Activated CD4-positive, alpha-beta T cell treated with anti-CD3 and anti-CD28 coated beads for 36 hours (primary cell): ENCODE results near the gene NINJ1. TPM values are rescaled to one million over a fixed set of nuclear protein-coding genes. Genes with fewer than 3 reads are reported as not detected.
A peak's percentile ranks its signal among the peaks of the same experiment; 100 is the strongest.

Source experiments
- ATAC-seq: fragments of 200-7000 bp; cut with Tn5 transposase; one replicate; pipeline ENCODE4 v1.10.0; 2021; ENCODE audit warnings: mild to moderate bottlenecking, moderate library complexity
- CTCF ChIA-PET: fragments of 350-600 bp; sonication (Branson Sonifier 250); formaldehyde crosslinking; loops from one replicate; lab custom pipeline; 2021; ENCODE audit warnings: antibody characterized with exemption; lab: Charles Lee
- POLR2A ChIA-PET: fragments of 350-600 bp; sonication (Branson Sonifier 250); formaldehyde crosslinking; loops from one replicate; lab custom pipeline; 2021; ENCODE audit warnings: antibody characterized with exemption, inconsistent platforms; lab: Charles Lee
- DNase-seq: peaks from one replicate; pipeline ENCODE4 v3.0.0-alpha.2; 2020
- H3K27ac Mint-ChIP-seq: one replicate; pipeline ENCODE4 v1.8.0; 2021; ENCODE audit warnings: mixed read lengths
- H3K27me3 Mint-ChIP-seq: one replicate; pipeline ENCODE4 v1.8.0; 2021; ENCODE audit warnings: mixed read lengths
- H3K36me3 Mint-ChIP-seq: one replicate; pipeline ENCODE4 v1.8.0; 2021; ENCODE audit warnings: low read depth, mixed read lengths
- H3K4me1 Mint-ChIP-seq: one replicate; pipeline ENCODE4 v1.8.0; 2021; ENCODE audit warnings: mixed read lengths
- H3K4me3 Mint-ChIP-seq: one replicate; pipeline ENCODE4 v1.8.0; 2021; ENCODE audit warnings: mild to moderate bottlenecking, moderate library complexity, mixed read lengths
- H3K9me3 Mint-ChIP-seq: one replicate; pipeline ENCODE4 v1.8.0; 2021; ENCODE audit warnings: low read depth, mixed read lengths
- intact Hi-C, 2 experiments: fragments of 100-400 bp; cut with DNase I in 1 of 2; cut with micrococcal nuclease in 1 of 2; formaldehyde crosslinking; loops; one replicate each; pipeline versions ENCODE4 v1.14.2 to v1.15.1; 2022 to 2024; cut with DNase I, micrococcal nuclease
- total RNA-seq, 2 experiments: library from RNA; stranded (reverse); gene quantifications; one replicate each; pipeline ENCODE4 v1.2.3, GENCODE V29; 2021

The NINJ1 gene
- total RNA-seq, 2 experiments from 2014 or later = 77.4 to 108 TPM

GRCh38 chr9:93098236-93098946 lies 35.7 kb downstream of the NINJ1 start:
- Mint-ChIP-seq H3K36me3 (peaks cover 10% of the 10 kb centered on the region), H3K4me3 (peak overlapping the region; percentile 80), H3K4me1 (peaks cover 61% of the 10 kb centered on the region), H3K27me3 (no peaks in the 10 kb centered on the region), H3K9me3 (peaks cover 1% of the 10 kb centered on the region), H3K27ac (peak overlapping the region; percentile 77)
- ATAC-seq (peak; percentile 5), DNase-seq (peak; percentile 85)
- CTCF ChIA-PET = interaction anchor here (1.0 to 2.1 kb wide), 5 partner anchors 9 to 142 kb away, joined by 3 to 7 read pairs (median 5); no protein-coding TSS in a partner anchor
- POLR2A ChIA-PET = interaction anchor here (0.9 to 1.0 kb wide), 4 partner anchors 9 to 58 kb away, joined by 3 read pairs; no protein-coding TSS in a partner anchor
- intact Hi-C loops = loop anchor here (2.0 to 10.0 kb wide), 5 partner anchors 36 to 981 kb away; partner anchors contain the start of genes BICD2 (in 1 of the 2), IARS1 (in 1 of the 2), NINJ1 (in 1 of the 2) and SPTLC1 (in 1 of the 2)

- CTCF ChIA-PET = interaction anchor here (0.6 to 2.1 kb wide), 3 partner anchors 10 to 50 kb away, joined by 3 to 5 read pairs (median 4); no protein-coding TSS in a partner anchor
- H3K4me1 Mint-ChIP-seq = peaks cover 65% of the 10 kb centered on the region
- H3K27me3 Mint-ChIP-seq = no peaks in the 10 kb centered on the region
- ATAC-seq = no peak
- H3K27ac Mint-ChIP-seq = peak overlapping the region; percentile 77
- DNase-seq = peak; percentile 30
- intact Hi-C loops = loop anchor here (2.0 to 10.0 kb wide), 5 partner anchors 37 to 980 kb away; partner anchors contain the start of genes BICD2 (in 1 of the 2), IARS1 (in 1 of the 2), NINJ1 (in 1 of the 2) and SPTLC1 (in 1 of the 2)
- H3K4me3 Mint-ChIP-seq = peak overlapping the region; percentile 80
- peaks cover 10% of the 10 kb centered on the region for H3K36me3 Mint-ChIP-seq
- POLR2A ChIA-PET = interaction anchor here (1.0 to 1.7 kb wide), 3 partner anchors 10 to 33 kb away, joined by 3 to 7 read pairs (median 3); no protein-coding TSS in a partner anchor
- H3K9me3 Mint-ChIP-seq = peaks cover 1% of the 10 kb centered on the region
Measured at GRCh38 chr9:93097511-93098201, 36.4 kb downstream of the NINJ1 start.

- Mint-ChIP-seq H3K4me3 (peak overlapping the region; percentile 80), H3K9me3 (no peaks in the 10 kb centered on the region), H3K27ac (peak overlapping the region; percentile 77), H3K27me3 (no peaks in the 10 kb centered on the region), H3K36me3 (peaks cover 10% of the 10 kb centered on the region), H3K4me1 (peaks cover 67% of the 10 kb centered on the region)
- ATAC-seq = no peak
- DNase-seq = no peak
- ChIA-PET POLR2A (interaction anchor here (0.6 to 1.7 kb wide), 3 partner anchors 32 to 477 kb away, joined by 3 to 7 read pairs (median 3); no protein-coding TSS in a partner anchor), CTCF (interaction anchor here (0.7 to 2.1 kb wide), 2 partner anchors 12 kb away, joined by 3 to 5 read pairs; no protein-coding TSS in a partner anchor)
- intact Hi-C loops = loop anchor here (1.0 to 10.0 kb wide), 7 partner anchors 39 to 980 kb away; partner anchors contain the start of genes BICD2 (in 1 of the 2), FAM120AOS (in 1 of the 2), IARS1 (in 1 of the 2) and SPTLC1 (in 1 of the 2)
Measured at GRCh38 chr9:93096811-93097382, 37.2 kb downstream of the NINJ1 start.

DNA sequence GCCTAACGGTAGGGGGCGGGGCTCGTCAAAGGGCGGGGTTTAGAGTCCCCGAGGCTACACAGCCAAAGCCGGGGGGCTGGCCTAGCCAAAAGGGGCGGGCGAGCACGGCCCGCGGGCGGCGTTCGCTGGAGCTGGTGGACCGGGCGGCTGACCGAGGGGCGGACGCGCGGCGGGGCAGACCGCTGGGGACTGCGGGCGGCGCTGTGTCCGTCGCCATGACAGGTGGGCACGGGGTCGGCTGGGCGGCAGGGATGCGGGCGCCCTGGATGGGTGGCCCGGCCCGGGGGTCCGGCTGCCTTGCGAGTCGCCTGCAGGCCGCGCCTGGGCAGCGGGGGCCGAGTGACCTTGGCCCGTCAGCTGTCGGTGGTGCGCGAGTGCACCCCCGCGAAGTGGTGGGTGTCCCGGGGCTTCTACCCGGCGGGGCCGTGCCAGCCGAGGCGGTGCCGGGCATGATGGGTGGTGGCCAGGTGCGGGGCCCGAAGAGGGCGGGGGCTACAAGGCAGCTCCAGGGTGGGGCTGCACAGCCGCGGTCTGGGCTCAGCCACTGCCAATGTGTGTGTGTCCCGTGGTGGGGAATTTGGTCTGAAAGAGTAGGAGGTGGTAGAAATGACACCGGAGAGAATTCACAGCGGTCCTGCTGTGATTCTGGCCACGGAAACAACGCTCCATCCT lies 37.8 kb downstream of the NINJ1 start, which contains the start of gene CARD19:
TSS of gene CARD19 (plus strand) at position 87 of the 672 bp plus-strand sequence. CDS start at position 216, 129 bp downstream.
- Mint-ChIP-seq H3K27me3 (no peaks in the 10 kb centered on the region), H3K4me1 (peaks cover 71% of the 10 kb centered on the region), H3K36me3 (peaks cover 10% of the 10 kb centered on the region), H3K9me3 (peaks cover 1% of the 10 kb centered on the region), H3K4me3 (peak within 1 kb of the TSS; percentile 80), H3K27ac (peak within 1 kb of the TSS; percentile 98)
- DNase-seq (peak; percentile 67), ATAC-seq (no peak)
- intact Hi-C loops = loop anchor here (1.0 to 10.0 kb wide), 7 partner anchors 38 to 979 kb away; partner anchors contain the start of genes BICD2 (in 1 of the 2), FAM120AOS (in 1 of the 2), IARS1 (in 1 of the 2) and SPTLC1 (in 1 of the 2)
- POLR2A ChIA-PET = interaction anchor here (0.6 to 1.7 kb wide), 4 partner anchors 32 to 478 kb away, joined by 3 to 7 read pairs (median 5); no protein-coding TSS in a partner anchor
- CTCF ChIA-PET = interaction anchor here (0.6 to 2.1 kb wide), 4 partner anchors 12 to 110 kb away, joined by 3 to 5 read pairs (median 3); no protein-coding TSS in a partner anchor

GRCh38 chr9:93095205-93096130 lies 38.6 kb downstream of the NINJ1 start:
- POLR2A ChIA-PET = interaction anchor here (1.3 kb wide), 1 partner anchor 36 kb away, joined by 7 read pairs; no protein-coding TSS in a partner anchor
- intact Hi-C loops = loop anchor here (1.0 to 10.0 kb wide), 16 partner anchors 31 to 978 kb away; partner anchors contain the start of genes SUSD3 (in 2 of the 2), BICD2 (in 1 of the 2), FAM120A (in 1 of the 2) and FAM120AOS (in 1 of the 2)
- CTCF ChIA-PET = interaction anchor here (0.6 to 1.2 kb wide), 4 partner anchors 15 to 109 kb away, joined by 3 to 6 read pairs (median 3); no protein-coding TSS in a partner anchor
- Mint-ChIP-seq H3K27ac (peak overlapping the region; percentile 98), H3K9me3 (peaks cover 5% of the 10 kb centered on the region), H3K36me3 (peaks cover 13% of the 10 kb centered on the region), H3K4me1 (peaks cover 77% of the 10 kb centered on the region), H3K27me3 (no peaks in the 10 kb centered on the region), H3K4me3 (peak overlapping the region; percentile 80)
- ATAC-seq (peak; percentile 79), DNase-seq (peak; percentile 100)

GRCh38 chr9:93094658-93095204 lies 39.3 kb downstream of the NINJ1 start:
- peaks cover 78% of the 10 kb centered on the region for H3K4me1 Mint-ChIP-seq
- CTCF ChIA-PET = interaction anchor here (0.8 to 1.1 kb wide), 2 partner anchors 35 to 91 kb away, joined by 3 to 6 read pairs; no protein-coding TSS in a partner anchor
- DNase-seq (peak; percentile 51), ATAC-seq (no peak)
- peak overlapping the region; percentile 79 for H3K4me3 Mint-ChIP-seq
- POLR2A ChIA-PET = interaction anchor here (1.3 kb wide), 1 partner anchor 35 kb away, joined by 7 read pairs; no protein-coding TSS in a partner anchor
- intact Hi-C loops = loop anchor here (1.0 to 10.0 kb wide), 14 partner anchors 30 to 977 kb away; partner anchors contain the start of genes BICD2 (in 1 of the 2), FAM120A (in 1 of the 2), IARS1 (in 1 of the 2) and IPPK (in 1 of the 2)
- peaks cover 20% of the 10 kb centered on the region for H3K36me3 Mint-ChIP-seq
- H3K27ac Mint-ChIP-seq = peak overlapping the region; percentile 98
- peaks cover 9% of the 10 kb centered on the region for H3K9me3 Mint-ChIP-seq
- H3K27me3 Mint-ChIP-seq = no peaks in the 10 kb centered on the region

DNA sequence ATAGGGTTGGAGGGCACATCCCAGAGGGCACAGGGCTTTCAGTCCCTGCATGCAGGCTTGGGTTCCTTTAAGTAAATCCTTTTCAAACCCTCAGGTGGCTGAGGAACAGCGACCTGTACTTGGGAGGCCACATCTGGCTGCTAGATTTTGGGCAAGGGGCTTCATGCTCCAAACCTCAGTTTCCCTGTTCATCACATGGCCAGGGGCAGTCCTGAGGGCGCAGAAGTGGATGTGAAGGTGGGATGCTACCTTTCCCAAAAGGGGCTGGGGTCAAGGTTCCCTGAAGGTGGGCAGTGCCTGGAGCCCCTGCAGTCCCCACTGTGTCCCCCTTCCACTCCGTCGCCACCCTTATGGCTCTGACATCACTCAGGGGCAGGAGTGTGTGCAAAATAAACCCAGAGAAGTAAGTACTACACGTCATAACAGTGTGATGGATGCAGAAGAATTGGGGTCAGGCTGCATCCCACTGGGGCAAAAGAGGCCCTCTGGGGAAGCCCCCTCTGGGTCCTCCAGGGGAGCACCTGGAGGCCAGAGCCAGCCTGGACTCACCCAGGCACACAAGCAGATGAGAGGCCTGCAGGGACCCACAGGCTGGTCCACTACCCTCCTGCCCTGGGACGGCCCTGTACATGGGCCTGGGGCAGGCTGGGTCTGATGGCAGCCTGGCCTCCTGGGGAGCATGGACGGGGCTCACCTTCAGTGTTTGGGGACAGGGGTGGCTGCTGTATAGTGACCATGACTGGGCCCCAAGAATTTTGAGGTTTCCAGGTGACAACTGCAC lies 40.0 kb downstream of the NINJ1 start:
- ChIA-PET CTCF (interaction anchor here (0.8 to 1.1 kb wide), 2 partner anchors 35 to 90 kb away, joined by 3 to 6 read pairs; no protein-coding TSS in a partner anchor), POLR2A (interaction anchor here (0.5 kb wide), 1 partner anchor 33 kb away, joined by 9 read pairs; no protein-coding TSS in a partner anchor)
- Mint-ChIP-seq H3K27ac (peak overlapping the region; percentile 98), H3K9me3 (peaks cover 11% of the 10 kb centered on the region), H3K4me3 (peak overlapping the region; percentile 79), H3K4me1 (peaks cover 79% of the 10 kb centered on the region), H3K27me3 (no peaks in the 10 kb centered on the region), H3K36me3 (peaks cover 25% of the 10 kb centered on the region)
- intact Hi-C loops = loop anchor here (2.0 to 10.0 kb wide), 5 partner anchors 65 to 799 kb away; partner anchors contain the start of genes BICD2 (in 1 of the 2) and IARS1 (in 1 of the 2)
- peak; percentile 24 for DNase-seq
- no peak for ATAC-seq
